HepG2 (cell line): ENCODE data around the gene MAP7D3. TPM values are rescaled to one million over a fixed set of nuclear protein-coding genes. Genes with fewer than 3 reads are reported as not detected.

Source experiments
- AHDC1 ChIP-seq: sonication (generic); formaldehyde crosslinking; IDR thresholded peaks from 2 replicates; pipeline ENCODE4 v1.5.1; 2020; ENCODE audit warnings: mild to moderate bottlenecking, missing genetic modification reagents, borderline replicate concordance
- IRF1 ChIP-seq: sonication (generic); formaldehyde crosslinking; IDR thresholded peaks from 2 replicates; pipeline ENCODE4 v1.4.0; 2020; ENCODE audit warnings: low read depth, mild to moderate bottlenecking, missing genetic modification reagents
- SIX1 ChIP-seq: sonication (generic); formaldehyde crosslinking; IDR thresholded peaks from 2 replicates; pipeline ENCODE4 v1.4.0; 2020; ENCODE audit warnings: missing genetic modification reagents, borderline replicate concordance
- SMAD9 ChIP-seq: sonication (generic); formaldehyde crosslinking; IDR thresholded peaks from 2 replicates; pipeline ENCODE4 v1.5.1; 2020; ENCODE audit warnings: mild to moderate bottlenecking, missing genetic modification reagents
- SNAPC2 ChIP-seq: sonication (generic); formaldehyde crosslinking; IDR thresholded peaks from 2 replicates; pipeline ENCODE4 v1.8.1; 2022; ENCODE audit warnings: mild to moderate bottlenecking, missing genetic modification reagents
- ZNF503 ChIP-seq: sonication (generic); formaldehyde crosslinking; IDR thresholded peaks from 2 replicates; pipeline ENCODE4 v1.4.0; 2020; ENCODE audit warnings: missing genetic modification reagents
- polyA plus RNA-seq, 8 experiments: library from polyadenylated mRNA; depleted of rRNA in 3 of 8; stranded (reverse) in 7 of 8; unstranded in 1 of 8; fragments of >200 nt; fragmentation: Illumina TruSeq in 4 of 8; extraction: Trizol in 4 of 8; gene quantifications; 2 replicates each; pipeline versions ENCODE4 v1.2.1 to v1.2.3, GENCODE V29; 2011 to 2016; ENCODE audit warnings: low read depth in 4 of 8, missing spikeins in 1 of 8, mixed read lengths in 1 of 8; ENCODE audit not compliant: insufficient read depth in 1 of 8
- total RNA-seq, 5 experiments: library from RNA; depleted of rRNA; stranded (reverse); fragments of >200 nt; fragmentation: Illumina TruSeq; extraction: Trizol; gene quantifications; 2 replicates each; pipeline ENCODE4 v1.2.3, GENCODE V29; 2016; ENCODE audit warnings: low read depth in 1 of 5

Gene MAP7D3
- total and polyA plus RNA-seq, 2 of the 13 experiments (the other 11 are each of a cell fraction or from before 2014, with no cell fraction given) = not detected

- TF ChIP-seq ZNF503 (CRISPR knock-in tag) = no peak
- TF ChIP-seq AHDC1 (CRISPR knock-in tag) = no peak
- TF ChIP-seq SMAD9 = no peak
- TF ChIP-seq SIX1 (CRISPR knock-in tag) = no peak
- TF ChIP-seq SNAPC2 = no peak
- no peak for TF ChIP-seq IRF1 (CRISPR knock-in tag)
These were observed 38.6 kb downstream of the MAP7D3 start (continued) for GRCh38 chrX:136212557-136213111.
